ACC112 (cell line): Measurements from ENCODE around the gene RNF224.

Experiments used
- H2AFZ ChIP-seq: fragments of 200-600 bp; sonication (generic); one replicate; pipeline ENCODE4 v1.6.0; 2017; ENCODE audit warnings: antibody characterized with exemption, low read length; ENCODE audit not compliant: unreplicated experiment
- H3K27ac ChIP-seq: fragments of 200-600 bp; sonication (generic); 2 replicates; pipeline ENCODE4 v1.5.1; 2014; ENCODE audit warnings: low read depth, mild to moderate bottlenecking, antibody characterized with exemption, low read length, moderate library complexity
- H3K27me3 ChIP-seq: fragments of 200-600 bp; sonication (generic); 2 replicates; pipeline ENCODE4 v1.6.1; 2014; ENCODE audit warnings: mild to moderate bottlenecking, antibody characterized with exemption, low read length, moderate library complexity, mixed read lengths; ENCODE audit not compliant: insufficient read depth
- H3K36me3 ChIP-seq: fragments of 200-600 bp; sonication (generic); 2 replicates; pipeline ENCODE4 v1.6.1; 2016; ENCODE audit warnings: mild to moderate bottlenecking, antibody characterized with exemption, low read length, moderate library complexity, mixed read lengths; ENCODE audit not compliant: insufficient read depth
- H3K4me1 ChIP-seq: fragments of 200-600 bp; sonication (generic); one replicate; pipeline ENCODE4 v1.6.1; 2016; ENCODE audit warnings: low read length, mixed read lengths; ENCODE audit not compliant: insufficient read depth, unreplicated experiment, control insufficient read depth
- H3K4me3 ChIP-seq: fragments of 200-600 bp; sonication (generic); 2 replicates; pipeline ENCODE4 v1.5.1; 2014; ENCODE audit warnings: mild to moderate bottlenecking, low read depth, low read length
- H3K79me2 ChIP-seq: fragments of 200-600 bp; sonication (generic); one replicate; pipeline ENCODE4 v1.6.0; 2016; ENCODE audit warnings: low read length; ENCODE audit not compliant: control insufficient read depth, unreplicated experiment, insufficient read depth

The RNF224 gene

DNA sequence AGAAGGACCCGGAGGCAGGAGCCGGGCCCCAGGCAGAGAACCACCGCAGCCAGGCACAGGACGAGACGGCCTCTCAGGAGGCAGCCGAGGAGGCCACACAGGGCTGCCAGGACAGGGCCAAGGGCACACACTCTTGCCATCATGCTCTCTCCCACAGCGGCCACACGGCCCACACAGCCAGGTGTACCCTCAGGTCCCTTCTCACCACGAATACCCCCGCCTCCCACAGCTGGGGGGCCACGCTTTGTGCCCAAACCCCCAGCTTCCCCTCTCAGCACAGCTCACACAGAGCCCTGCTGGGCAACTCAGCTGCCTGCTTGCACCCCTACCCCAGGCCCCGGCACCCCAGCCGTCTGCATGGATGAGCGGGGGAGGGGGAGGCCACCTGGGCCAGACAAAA is 33.5 kb upstream of the RNF224 start:
- H3K27ac ChIP-seq, result no peak overlapping the region
- no peak overlapping the region for H3K4me3 ChIP-seq
- H3K27me3 ChIP-seq, result no peaks in the 10 kb centered on the region
- H3K4me1 ChIP-seq, result peaks cover 13% of the 10 kb centered on the region
- H3K36me3 ChIP-seq, result no peaks in the 10 kb centered on the region
- peaks cover 24% of the 10 kb centered on the region for H3K79me2 ChIP-seq
- no peak overlapping the region for H2AFZ ChIP-seq

DNA sequence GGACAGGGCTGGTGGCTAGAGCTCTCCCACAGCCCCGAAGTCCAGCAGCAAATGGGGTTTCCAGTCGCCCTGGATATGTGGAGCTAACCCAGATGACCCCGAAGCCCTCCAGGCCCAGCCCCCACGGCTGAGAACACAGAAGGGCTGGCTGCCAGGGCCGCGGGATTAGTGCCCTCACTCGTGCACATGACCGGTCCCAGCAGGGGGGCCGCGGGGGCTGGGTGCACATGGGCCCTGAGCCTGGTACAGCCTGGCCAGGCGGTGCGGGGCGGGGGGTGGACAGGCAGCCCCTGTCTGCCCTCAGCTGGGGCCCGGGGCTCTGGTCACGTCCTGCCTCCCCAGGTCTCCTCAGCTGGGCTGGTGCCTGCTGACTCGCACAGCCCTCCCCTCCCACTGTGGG is 32.9 kb upstream of the RNF224 start:
- Histone ChIP-seq H3K79me2 (peaks cover 24% of the 10 kb centered on the region), H3K27me3 (no peaks in the 10 kb centered on the region), H3K4me3 (no peak overlapping the region), H3K4me1 (peaks cover 15% of the 10 kb centered on the region), H3K27ac (no peak overlapping the region), H2AFZ (no peak overlapping the region), H3K36me3 (no peaks in the 10 kb centered on the region)

DNA sequence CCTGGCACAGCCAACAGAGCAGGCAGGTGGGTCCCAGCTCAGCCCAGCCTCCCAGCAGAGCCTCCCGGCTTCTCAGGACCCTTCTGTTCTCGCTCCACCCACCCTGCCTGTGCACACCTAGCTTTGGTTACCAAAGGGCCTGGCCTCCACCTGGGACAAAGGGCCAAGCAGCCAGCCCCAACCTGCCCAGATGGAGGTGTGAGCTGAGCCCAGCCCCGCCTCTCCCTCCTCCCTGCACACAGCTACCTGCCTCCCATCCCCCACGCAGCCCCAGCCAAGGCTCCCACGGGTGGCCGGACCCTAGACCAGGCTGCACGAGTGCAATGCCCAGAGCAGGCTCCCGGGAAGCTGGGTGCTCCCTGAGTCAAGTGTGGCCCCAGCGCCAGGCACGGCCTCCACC is 32.4 kb upstream of the RNF224 start:
- Histone ChIP-seq H3K27ac (no peak overlapping the region), H3K36me3 (no peaks in the 10 kb centered on the region), H3K27me3 (no peaks in the 10 kb centered on the region), H3K4me3 (no peak overlapping the region), H2AFZ (no peak overlapping the region), H3K79me2 (peaks cover 20% of the 10 kb centered on the region), H3K4me1 (peaks cover 9% of the 10 kb centered on the region)

DNA sequence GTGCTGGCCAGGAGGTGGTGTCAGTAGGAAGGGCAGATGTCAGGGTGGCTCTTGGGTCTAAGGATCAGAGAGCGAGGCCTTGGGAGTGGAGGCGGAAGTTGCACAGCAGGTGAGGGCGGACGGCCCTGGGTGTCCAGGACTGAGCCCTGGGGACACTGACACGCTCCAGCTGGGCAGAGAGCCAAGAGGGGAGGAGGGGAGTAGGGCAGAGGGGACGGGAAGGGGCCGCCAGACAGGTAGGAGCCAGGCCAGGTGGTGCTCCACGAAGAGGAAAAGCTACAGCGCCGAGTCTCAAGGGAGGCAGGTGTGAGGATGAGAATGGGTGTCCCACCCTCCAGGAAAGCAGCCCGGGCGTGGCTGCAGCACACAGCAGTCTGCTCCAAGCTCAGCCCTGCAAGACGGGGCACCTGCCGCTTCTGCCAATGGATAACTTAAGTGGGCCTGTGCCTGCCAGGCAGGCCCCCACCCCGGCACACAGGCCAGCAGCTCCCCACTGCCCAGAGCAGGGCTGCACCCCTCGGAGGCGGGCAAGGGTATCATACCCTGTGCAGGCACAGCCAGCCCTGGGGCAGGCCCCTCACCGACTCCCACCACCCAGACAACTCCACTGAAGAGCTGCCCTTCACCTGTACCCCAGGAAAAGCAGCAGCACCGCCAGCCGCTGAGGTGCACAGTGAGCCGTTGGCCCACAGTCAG is 31.6 kb upstream of the RNF224 start:
- no peaks in the 10 kb centered on the region for H3K36me3 ChIP-seq
- H3K27ac ChIP-seq, result no peak overlapping the region
- H3K4me3 ChIP-seq, result no peak overlapping the region
- H2AFZ ChIP-seq, result no peak overlapping the region
- H3K79me2 ChIP-seq, result peaks cover 13% of the 10 kb centered on the region
- no peaks in the 10 kb centered on the region for H3K27me3 ChIP-seq
- H3K4me1 ChIP-seq, result peaks cover 4% of the 10 kb centered on the region

DNA sequence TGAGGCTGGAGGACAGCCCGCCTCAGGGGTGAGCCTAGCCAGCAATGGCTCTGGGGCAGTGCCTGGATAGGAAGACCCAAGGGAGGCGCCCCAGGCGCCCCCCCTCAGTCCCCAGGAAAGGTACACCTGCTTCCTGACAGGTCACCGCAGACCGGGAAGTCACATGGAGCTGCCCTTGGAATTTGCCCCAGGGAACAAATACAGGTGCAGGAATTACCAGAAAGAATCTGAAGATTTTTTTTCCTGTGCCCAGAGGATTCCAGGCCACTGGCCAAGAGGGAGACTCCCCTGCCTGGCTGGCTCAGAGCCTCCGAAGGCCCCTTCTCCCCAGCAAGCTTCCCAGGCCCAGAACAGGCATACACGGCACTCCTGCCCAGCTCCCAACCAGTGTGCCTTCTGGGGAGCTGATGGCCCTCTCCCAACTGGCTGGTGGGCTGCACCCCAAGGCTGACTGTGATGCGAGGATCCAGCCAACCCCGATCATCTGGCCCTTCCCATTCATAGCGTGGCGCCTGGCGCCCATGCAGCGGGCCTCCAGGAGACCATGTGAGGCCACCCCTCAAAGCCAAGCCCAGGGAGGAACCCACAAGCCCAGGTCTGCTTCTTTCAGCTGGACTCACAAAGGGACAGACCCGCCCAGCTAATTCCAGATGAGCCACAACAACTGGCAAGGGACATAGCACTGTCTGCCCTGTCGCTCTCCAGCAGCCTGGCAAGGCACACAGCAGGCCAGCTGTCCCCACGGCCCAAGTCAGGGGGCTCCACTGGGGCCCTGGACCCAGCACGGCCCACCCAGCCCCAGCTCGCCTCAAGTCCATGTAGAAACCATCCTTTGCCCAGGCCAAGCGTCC is 29.0 kb upstream of the RNF224 start:
- Histone ChIP-seq H3K36me3 (no peaks in the 10 kb centered on the region), H3K27ac (no peak overlapping the region), H3K27me3 (no peaks in the 10 kb centered on the region), H3K4me1 (peaks cover 10% of the 10 kb centered on the region), H3K79me2 (peaks cover 7% of the 10 kb centered on the region), H3K4me3 (peak overlapping the region; percentile 77), H2AFZ (no peak overlapping the region)

DNA sequence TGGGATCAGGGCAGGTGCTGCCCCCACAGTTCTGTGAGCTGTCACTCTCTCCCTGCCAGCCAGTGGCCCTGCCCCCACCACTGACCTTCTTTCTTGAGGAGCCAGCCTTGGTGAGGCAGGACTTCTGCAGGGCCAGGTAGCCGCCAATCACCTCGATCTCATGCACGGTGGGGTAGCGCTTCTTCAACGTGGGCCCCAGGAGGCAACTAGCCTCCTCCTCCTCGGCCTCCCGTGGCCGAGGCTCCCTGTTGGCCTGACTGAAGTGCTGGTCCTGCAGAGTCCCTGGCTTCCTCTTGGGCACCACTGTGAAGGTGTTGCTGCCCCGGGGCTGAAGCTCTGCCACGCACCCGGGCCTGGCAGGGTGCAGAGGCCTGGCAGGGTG is 28.4 kb upstream of the RNF224 start:
- Histone ChIP-seq H3K27ac (no peak overlapping the region), H3K36me3 (no peaks in the 10 kb centered on the region), H3K79me2 (peaks cover 8% of the 10 kb centered on the region), H3K4me3 (peak overlapping the region; percentile 77), H3K4me1 (peaks cover 12% of the 10 kb centered on the region), H3K27me3 (no peaks in the 10 kb centered on the region), H2AFZ (no peak overlapping the region)

DNA sequence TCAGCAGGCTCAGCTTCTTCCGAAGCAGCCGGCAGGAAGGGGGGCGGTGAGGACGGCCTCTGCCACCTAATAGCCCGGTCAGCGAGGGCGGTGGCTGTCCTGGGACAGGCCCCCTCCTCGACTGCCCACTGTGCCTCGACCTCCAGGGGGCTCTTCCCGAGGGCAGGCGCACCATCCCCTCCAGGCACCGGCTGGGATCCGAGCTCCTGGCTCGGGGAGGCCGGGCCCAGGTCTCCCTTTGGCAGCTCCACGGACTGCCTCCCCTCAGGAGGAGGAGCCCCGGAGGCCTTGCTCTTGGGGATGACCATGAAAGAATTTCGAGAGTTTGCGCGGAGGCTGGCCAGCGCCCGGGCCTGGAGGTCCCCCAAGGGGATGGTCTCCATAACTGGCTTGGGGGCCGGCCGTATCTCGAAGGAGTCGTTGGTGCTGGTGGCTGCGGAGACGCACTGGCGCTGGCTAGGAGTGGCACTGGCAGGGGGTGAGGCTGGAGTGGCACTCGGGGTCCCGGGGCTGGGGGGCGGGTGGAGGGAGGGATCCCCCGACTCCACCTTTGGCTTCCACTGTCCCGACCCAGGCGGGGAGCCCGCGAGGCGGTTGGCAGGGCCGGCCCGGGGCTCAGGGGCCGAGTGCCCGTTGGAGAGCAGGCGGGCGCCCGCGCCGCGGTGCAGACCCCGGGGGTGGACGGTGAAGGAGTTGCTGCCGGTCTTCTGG is 27.7 kb upstream of the RNF224 start:
- no peaks in the 10 kb centered on the region for H3K36me3 ChIP-seq
- no peak overlapping the region for H3K27ac ChIP-seq
- peaks cover 14% of the 10 kb centered on the region for H3K79me2 ChIP-seq
- peak overlapping the region; percentile 77 for H3K4me3 ChIP-seq
- H3K27me3 ChIP-seq, result no peaks in the 10 kb centered on the region
- H2AFZ ChIP-seq, result no peak overlapping the region
- H3K4me1 ChIP-seq, result peaks cover 18% of the 10 kb centered on the region

DNA sequence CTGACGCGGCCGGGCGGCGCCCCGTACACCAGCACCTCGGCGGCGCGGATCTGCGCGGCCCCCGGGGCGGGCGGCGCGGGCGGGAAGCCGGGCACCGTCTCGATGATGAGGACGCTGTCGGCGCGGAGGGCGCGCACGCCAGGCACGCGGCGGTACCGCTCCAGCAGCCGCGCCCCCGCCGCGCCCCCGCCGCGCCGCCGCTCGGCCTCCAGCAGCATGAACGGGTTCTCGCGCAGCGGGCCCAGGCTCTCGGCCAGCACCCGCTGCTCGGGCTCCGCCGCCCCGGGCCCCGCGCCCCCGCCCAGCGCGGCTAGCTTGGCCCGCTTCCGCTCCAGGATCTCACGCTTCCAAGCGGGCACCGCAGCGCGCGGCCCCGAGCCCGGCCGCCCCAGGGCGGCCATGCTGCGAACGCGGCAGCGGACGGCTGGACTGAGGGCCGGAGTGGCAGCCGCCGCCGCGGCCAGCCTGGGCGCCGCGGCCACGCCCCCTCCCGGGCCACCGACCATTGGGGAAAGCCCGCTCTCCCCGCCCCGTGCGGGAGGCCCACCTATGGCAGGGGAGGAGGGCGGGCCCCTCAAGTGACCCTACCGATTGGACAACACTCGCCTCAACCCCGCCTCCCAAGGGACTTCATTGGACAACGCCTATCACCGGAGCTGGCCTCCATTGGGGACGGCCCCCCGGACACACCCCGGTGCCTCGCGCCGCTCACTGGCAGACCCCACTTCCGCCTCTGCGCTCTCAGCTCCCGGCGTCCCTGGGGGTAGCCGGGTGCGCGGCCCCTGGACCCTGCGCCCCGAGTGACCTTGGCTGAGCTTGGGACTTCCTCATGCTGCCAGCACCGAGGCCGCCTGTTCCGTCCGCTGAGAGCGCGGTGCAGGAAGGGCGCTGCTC is 26.7 kb upstream of the RNF224 start, which contains the start of gene TPRN:
TSS of gene TPRN (minus strand) at position 431 of the 894 bp plus-strand sequence. CDS start at position 401, 30 bp downstream.
- Histone ChIP-seq H3K27ac (no peak within 1 kb of the TSS), H2AFZ (peak within 1 kb of the TSS; percentile 65), H3K36me3 (no peaks in the 10 kb centered on the region), H3K27me3 (no peaks in the 10 kb centered on the region), H3K79me2 (peaks cover 21% of the 10 kb centered on the region), H3K4me3 (peak within 1 kb of the TSS; percentile 82), H3K4me1 (peaks cover 21% of the 10 kb centered on the region)

DNA sequence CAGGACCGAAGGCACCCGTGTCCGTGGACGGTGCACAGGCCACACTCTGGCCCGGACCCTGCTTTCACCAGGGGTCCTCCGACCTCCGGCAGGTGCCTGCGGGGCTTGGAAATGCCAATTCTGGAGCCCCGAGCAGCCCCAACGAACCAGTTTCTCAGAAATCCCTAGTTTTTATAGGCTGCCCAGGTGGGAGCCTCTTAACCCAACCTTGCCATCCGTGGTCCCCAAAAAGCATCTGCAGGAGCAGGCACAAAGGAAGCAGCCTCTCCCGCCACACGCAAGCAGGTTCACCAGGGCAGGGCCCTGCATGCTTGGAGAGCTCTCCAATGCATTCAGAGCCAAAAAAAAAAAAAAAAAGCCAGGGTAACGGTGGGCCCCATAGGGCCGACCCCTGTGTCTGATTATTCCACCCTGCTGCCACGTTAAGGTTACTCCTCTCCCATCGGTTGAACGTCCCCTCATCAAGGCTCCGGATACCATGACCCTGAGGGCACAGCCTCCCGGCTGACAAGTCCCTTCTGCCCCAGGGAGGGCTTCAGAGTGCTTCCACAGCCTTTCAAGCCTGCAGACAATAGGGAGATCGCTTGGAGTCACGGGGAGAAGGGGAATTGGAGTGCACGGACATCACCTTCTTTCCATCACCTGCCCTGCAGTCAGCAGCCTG is 26.0 kb upstream of the RNF224 start:
- Histone ChIP-seq H3K4me3 (peak overlapping the region; percentile 82), H2AFZ (peak overlapping the region; percentile 55), H3K36me3 (no peaks in the 10 kb centered on the region), H3K4me1 (peaks cover 21% of the 10 kb centered on the region), H3K79me2 (peaks cover 26% of the 10 kb centered on the region), H3K27ac (no peak overlapping the region), H3K27me3 (no peaks in the 10 kb centered on the region)
